HG02642 (cell line): ENCODE results near the gene MINDY4B.
"Not testable (repeated sequence)": the region's sequence is repeated elsewhere in the genome, so short reads cannot be mapped to it uniquely, and the experiment has no call there.

Source experiments
- ATAC-seq: cut with Tn5 transposase; IDR thresholded peaks from one replicate; pipeline ENCODE4 v1.9.1; 2021; ENCODE audit warnings: mild to moderate bottlenecking; ENCODE audit not compliant: unreplicated experiment, poor library complexity

The MINDY4B gene

DNA sequence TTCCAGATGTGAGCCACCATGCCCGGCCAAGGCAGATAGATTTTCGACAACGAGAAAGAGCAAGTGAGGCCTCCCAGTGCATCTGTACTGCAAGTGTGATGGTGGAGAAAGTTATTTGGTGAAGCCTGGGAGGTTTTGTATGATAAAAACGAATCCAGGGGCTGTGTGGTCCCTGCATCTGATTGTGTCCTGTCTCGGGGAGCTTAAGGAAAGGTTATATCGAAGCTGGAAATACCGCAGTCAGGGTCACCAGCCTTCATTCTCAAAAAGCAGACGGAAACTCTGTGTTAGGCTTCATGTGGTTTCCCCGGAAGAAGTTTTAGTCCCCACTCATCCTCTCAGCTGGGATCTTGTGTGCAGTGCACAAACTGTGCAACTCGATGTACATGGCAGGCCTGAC, 3.4 kb downstream of the MINDY4B start:
- no peak for ATAC-seq

DNA sequence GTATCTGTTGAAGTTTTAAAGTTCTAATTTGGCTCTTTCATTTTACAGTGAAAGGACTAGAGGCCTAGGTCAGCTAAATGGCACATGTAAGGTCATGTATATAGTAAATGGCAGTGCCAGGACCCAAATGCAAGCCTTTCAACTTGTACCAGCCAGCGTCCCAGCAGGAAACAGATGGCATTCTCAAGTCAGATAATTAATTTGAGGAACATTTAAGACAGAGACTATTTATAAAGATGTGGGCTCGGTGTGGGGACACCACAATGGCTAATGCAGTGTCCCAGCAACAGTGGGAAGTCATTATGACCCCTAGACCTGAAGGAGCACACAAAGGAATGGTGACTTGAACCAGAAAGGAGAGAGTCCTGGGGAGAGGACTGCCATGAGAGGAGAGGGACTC, 6.1 kb downstream of the MINDY4B start:
- no peak for ATAC-seq

DNA sequence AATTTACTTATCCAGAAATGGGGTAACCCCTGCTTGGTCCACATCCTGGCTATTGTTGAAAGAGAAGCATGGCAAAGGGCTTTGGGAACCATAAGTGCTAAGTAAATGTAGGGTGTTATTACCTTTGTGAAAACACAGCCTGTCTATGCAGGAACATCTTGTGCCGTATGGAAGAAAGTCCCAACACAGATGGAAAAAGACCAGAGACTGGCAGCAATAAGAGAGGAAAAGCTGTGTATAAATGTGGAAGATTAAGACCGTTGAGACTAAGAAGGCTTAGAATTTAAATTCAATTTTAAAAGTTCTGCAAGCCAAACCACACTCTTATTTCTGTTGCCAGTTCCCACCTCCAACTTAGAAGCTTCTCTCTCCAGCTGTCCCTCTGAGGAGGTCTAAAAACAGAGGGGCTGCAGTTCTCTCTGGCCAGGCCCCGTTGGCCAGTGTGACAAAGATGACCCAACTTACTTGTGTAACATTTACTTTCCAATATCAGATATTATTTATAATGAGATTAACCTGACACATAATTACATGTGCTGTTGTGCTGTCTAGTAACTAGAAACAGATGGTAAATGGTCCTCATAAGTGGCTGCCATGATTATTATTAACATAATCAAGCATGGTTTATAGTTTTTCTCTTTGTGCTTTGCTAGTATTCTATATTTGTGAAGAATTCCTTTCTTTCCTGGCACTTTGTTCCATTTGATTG, 7.0 kb downstream of the MINDY4B start:
- ATAC-seq = no peak

DNA sequence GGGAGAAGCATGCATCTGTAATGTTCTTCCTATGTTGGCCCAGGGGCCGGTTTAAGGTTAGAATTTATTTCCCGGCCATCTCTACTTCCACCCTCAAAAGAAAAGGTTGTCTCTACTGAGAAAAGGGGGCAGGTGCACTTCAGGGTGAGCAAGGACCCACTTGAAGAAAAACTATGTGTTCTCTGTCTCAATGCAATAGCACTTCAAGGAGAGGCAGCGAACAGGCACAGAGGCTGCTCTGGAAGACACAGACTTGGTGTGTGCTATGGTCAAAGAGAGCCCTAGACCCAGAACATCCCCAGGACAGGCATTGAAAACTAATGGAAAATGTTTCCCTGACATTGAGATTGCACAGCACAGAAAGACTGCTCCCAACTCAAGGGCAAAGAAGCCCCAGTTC, 7.6 kb downstream of the MINDY4B start:
- no peak for ATAC-seq

DNA sequence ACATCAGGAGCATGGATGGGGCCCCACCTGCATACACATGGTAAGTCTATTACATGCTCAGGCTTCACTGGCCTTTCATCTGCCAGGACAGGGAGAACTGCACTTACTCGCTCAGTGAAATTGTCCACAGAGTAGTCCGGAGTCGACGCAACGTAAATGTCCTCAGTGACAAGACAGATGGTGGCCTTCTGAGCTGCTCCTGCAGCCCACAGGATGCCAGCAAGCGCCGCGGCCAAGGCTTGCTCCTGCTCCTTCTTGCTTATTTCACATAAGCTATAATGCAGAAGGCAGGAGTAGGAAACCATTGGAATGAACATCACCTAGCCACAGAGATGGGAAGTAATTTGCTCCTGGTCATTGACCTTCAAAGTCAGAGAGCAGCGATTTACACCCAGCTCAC, 14.4 kb downstream of the MINDY4B start:
- no peak for ATAC-seq

DNA sequence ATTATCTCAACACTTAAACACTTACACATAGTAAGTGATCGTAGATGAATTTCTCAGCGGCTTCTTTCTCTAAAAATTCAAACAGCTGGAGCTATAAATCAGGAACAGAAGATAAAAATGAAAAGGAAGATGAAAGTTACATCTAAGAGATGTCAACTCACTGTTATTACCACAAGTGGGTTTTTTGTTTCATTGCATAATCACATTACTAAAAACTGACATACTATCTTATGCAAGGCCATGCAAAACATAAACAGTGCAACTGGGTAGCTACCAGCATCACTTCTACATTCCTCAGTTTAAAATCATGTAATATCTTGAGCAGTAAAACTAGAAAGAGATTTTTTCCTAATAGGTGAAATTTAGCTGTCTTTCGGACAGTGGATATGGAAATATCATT, 14.9 kb downstream of the MINDY4B start:
- ATAC-seq = no peak

DNA sequence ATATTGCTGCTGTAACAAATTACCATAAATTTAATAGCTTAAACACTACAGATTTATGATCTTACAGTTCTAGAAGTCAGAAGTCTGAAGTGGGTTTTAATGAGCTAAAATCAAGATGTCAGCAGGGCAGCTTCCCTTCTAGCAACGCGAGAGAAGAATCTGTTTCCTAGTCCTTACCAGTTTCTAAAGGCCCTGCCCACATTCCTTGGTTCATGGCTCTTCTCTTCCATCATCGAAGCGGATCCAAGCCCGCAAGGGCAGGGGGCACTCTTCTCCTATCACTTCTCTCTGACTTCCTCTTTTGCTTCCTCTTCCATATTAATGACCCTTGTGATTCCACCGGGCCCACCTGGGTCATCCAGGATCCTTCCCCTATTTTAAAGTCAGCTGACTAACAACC, 16.1 kb downstream of the MINDY4B start:
- ATAC-seq = no peak

DNA sequence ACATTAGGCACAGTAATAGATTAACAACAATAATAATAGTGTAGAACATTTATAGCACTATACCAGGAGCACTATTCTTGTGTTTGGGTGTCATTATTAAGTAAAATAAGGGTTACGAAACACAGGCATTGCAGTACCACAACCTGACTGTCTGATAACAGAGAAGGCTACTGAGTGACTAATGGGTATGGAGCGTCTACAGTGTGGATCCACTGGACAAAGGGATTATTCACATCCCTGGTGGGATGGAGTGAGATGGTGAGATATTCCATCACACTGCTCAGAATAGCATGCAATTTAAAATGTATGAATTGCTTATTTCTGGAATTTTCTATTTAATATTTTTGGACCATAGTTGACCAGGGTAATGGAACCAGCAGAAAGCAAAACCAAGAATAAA, 18.2 kb downstream of the MINDY4B start:
- ATAC-seq = no peak

DNA sequence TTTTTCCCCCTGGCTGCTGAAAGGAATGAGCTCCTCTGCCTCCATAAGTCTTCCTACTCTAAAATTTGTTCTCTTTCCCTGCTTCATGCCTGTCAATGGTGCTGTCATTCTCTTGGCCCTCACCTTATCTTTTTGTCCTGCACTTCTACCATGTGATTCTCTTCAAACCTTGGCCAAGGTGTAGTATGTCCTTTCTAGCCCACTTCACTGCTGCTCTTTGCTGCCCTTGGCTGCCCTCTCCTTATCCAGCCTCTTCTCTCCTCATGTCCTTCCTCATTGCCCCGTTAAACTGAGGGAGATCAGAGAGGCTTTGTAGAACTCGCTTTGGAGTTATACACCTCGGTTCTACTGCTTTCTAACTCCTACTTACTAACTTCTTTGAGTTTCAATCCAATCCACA, 19.7 kb downstream of the MINDY4B start:
- no peak for ATAC-seq

DNA sequence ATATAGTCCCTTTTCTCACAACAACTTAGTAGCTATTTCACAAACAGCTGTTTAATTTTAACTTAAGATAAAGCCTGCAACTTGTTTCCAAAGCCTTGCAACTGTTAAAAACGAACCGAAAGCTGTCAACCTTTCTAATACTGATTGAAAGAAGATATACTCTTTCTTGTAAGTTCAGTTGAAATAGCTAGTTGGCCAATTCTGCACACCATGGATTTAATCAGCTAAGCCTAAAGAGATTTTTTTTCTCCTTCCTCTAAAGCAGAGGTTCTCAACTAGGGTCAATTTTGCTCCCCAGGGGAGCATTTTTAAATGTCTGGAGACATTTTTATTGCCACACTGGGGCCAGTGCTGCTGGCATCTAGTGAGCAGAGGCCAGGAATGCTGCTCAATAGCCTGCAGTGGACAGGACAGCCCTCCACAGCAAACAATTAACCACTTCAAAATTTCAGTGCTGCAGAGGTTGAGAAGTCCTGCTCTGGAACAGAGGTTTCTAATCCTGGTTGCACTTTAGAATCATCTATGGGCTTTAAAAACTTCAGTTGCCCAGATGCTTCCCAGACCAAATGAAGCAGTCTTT, 26.2 kb downstream of the MINDY4B start:
- no peak for ATAC-seq

DNA sequence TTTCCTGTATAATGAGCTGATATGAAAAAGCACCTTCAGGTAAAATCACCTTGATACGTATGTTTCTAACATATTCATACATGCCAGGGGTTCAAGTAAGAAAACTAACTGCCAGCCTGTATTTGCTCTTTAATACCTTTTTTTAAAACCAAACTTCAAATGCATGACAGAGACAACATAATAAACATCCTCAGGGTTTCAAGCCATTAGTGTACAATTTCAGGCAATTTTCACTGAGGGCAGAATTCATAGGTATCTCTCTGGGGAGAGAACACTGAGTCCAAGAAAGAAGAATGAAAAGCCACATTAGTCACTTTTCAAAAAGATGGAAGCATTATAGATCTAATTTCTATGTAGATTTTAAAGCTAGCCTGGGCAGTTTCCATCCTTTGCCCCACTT, 26.9 kb downstream of the MINDY4B start:
- no peak for ATAC-seq

DNA sequence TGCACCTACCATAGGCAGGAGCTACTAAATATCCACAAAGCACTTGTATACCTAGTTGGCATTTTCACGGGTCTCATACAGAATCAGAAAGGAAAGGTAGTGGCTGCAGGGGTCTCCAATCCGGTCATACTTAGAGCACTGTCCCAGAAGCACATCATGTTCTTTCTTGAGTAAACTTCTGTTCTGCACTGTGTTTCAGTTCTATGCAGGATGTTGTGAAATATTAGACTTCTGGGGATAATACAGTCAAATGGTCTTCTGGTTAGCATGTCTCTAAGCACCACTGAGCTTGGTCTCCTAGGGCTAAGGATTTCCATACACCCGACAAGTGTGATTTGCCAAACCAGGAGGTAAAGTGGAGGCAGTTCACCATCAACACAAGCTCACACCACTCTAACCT, 27.9 kb downstream of the MINDY4B start:
- ATAC-seq = no peak

DNA sequence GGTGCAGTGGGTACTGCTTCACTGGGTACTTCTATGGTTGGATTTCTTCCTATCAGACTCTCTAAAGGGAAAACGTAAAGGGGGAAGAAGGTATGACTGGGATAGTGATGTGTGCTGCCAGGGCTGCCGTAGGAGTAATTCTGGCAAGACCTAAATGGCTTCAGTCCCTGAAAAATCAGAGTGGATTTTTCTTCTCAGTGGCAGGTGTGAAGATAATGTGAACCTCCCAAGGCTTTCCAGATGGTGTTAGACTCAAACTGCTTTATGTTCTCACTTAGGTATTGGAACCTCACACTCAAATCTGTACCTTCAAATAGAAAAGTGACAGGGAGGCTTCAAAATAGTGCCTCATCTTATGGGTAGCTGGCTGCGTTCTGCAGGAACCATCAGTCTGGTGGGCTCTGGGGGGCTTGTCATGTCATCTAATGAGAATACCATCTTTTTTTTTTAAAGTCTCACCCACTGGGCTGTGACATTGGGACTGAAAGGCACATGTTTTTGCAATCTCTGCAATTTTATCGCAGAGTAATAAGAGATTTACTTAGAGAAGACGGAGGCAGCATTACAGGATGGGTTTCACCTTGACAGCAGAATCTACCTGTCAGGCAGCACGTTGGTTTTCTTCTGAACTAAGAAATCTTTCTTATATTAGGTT, 28.5 kb downstream of the MINDY4B start:
- no peak for ATAC-seq

DNA sequence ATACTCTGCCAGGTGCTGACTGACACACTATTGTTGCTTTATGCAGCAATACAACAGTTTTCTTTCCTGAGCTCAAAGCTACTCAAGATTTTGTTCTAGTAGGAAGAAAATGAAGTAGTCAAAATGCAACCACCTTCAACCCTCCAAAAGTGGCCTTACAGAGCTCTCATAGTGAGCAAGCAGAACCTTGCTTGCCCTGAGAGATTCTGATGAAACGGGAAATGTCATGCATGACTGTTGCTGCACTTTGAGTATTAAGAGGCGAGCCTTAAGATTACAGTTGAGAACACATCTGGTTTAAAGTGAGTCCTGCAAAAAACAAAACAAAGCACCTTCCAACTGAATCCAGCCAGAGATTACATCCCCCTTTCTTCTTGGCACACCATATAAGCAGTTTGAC, 29.7 kb downstream of the MINDY4B start:
- ATAC-seq = no peak

DNA sequence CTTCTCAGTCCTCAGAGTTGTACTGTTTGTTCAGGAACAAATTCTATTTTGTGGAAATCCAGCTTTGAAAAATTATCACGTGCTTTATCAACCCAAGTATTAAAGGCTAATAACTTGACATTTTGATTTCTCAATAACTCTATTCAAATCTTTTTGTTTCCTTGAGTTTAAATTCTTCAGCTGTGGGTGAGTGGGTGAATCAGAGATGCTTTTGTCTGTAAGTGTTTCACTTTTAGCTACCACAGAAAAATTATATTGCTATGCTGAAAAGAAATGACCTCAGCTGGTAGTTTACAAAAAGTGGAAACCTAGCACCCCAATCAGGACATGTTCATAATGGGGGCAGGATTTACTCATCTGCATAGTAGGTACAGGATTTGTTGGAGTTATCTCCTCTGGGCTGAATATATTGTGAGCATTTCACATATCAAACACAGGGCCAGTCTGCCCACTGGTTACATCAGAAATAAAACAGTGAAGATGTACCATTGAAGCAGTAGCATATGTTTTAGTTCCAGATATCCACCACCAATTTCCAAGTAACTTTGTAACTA, 30.5 kb downstream of the MINDY4B start:
- no peak for ATAC-seq

DNA sequence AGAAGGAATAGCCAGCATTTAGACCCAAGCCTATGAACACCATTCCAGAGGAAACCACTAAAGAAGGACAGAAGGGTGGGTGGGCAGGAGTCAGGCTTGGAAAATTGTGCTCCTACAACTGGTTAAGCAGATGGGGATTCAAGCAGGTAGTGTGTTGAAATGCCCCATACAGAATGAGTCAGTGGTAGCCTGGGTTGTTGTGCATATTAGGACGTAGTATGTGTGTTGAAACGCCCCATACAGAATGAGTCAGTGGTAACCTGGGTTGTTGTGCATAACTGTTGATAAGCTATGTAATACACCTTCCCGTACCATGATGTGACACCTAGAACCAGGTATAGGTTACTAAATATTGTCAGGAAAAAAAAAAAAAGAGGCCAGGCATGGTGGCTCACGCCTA, 34.0 kb downstream of the MINDY4B start:
- ATAC-seq = no peak

DNA sequence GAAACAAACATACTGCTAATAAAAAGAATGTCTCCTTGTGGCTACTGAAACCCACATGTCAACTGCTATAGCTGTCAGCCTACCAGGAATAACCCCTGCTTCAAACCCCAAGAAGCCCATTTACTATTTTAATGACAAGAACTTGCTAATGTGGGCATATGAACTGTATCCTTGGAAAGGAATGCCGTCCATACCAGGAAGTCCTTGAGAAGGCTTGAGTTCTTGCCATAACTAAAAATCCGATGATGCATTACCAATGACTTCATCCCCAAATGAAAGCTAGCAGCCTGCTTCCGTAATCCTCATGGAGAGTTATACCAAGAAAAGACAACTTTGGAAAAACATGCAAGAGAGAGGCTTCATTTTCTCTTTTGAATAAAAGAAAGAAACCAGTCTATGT, 34.8 kb downstream of the MINDY4B start:
- no peak for ATAC-seq

DNA sequence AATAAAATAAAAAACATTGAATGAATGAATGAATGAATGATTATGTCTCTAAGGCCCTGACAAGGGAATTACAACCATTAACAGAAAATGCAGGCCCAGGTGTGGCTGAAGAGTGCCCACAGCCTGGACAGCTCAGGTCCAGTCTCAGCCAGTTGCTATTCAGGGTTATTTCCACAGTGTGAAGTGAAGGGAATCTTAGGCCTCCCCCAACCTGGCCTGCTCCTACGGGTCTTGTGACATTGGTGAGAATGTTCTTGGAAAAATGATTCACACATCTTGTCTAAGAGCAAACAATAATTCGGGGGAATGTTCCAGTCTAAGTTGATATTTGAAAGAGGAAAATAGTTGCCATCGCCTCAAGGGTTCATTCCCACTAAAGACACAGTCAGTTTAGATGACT, 37.0 kb downstream of the MINDY4B start:
- ATAC-seq = no peak

DNA sequence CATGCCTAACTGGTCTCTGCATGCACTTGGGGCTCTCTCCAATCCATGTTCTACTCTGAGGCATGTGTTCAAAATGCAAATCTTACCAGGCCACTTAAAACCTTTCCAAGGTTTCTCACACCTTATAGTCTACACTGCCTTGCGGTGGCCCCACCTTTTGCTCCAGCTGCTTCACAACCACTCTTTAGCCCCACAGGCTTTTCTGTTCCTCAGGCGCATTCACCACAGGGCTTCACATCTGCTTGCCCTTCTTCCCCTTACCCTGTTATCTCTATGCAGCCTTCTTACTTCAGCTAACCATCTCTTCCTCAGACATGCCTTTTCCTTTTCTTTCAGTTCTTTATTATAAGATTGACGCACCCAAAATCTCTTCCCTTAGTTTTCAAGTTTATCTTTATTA, 37.8 kb downstream of the MINDY4B start:
- ATAC-seq = no peak

DNA sequence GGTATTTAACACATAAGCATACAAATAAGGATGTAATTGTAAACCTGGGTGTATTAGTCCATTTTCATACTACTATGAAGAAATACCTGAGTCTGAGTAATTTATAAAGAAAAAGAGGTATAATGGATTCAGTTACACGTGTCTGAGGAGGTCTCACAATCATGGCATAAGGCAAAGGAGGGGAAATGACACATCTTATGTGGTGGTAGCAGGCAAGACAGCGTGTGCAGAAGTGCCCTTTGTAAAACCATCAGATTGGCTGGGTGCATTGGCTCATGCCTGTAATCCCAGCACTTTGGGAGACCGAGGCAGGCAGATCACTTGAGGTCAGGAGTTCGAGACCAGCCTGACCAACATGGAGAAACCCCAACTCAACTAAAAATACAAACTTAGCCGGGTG, 41.3 kb downstream of the MINDY4B start:
- ATAC-seq = not testable (repeated sequence)

DNA sequence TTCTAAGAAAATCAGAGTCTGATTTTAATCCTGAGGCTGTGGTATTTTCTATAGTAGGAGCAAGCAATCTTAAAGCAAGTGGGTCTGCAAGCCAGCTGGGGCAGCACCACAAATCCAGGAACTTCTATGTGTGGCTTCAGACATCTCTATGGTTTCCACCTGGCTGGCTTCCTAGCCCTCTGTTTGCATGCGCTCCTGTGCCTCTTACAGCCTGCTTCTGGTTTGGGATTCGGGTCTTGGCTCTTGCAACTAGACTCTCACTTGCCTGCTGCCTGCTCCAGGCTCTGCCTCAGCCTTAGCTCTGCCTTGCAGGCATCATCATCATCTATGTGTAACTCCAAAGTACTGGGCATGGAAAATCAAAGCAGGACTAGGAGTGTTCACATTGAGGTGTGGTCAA, 43.4 kb downstream of the MINDY4B start:
- ATAC-seq = no peak

DNA sequence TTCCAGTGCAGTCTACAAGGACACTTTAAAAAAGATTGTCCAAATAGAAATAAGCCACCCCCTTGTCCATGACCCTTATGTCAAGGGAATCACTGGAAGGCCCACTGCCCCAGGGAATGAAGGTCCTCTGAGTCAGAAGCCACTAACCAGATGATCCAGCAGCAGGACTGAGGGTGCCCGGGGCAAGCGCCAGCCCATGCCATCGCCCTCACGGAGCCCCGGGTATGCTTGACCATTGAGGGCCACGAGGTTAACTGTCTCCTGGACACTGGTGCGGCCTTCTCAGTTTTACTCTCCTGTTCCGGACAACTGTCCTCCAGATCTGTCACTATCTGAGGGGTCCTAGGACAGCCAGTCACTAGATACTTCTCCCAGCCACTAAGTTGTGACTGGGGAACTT, 47.3 kb downstream of the MINDY4B start:
- not testable (repeated sequence) for ATAC-seq
